ENCODE data around the gene MACROD1.

Gene MACROD1

GRCh38 chr11:64098318-64098831, 67.5 kb downstream of the MACROD1 start:
- H3K4me1 ChIP-seq (ENCODE audit: control insufficient read depth, low read depth, low read length) = no peaks in the 10 kb centered on the region
- H3K4me3 ChIP-seq (ENCODE audit: low read length) = no peak overlapping the region
- no peaks in the 10 kb centered on the region for H3K9me3 ChIP-seq (ENCODE audit: control insufficient read depth, low read depth, low read length)
- H3K9ac ChIP-seq (ENCODE audit: low read length) = no peak overlapping the region
- H3K27me3 ChIP-seq (ENCODE audit: control insufficient read depth, insufficient read depth, low read length) = peaks cover 87% of the 10 kb centered on the region
- no peaks in the 10 kb centered on the region for H3K36me3 ChIP-seq (ENCODE audit: control insufficient read depth, low read depth, low read length)
- H3K27ac ChIP-seq (ENCODE audit: low read length) = no peak overlapping the region

GRCh38 chr11:64097468-64098317, 68.2 kb downstream of the MACROD1 start:
- H3K4me1 ChIP-seq (ENCODE audit: control insufficient read depth, low read depth, low read length) = peaks cover 2% of the 10 kb centered on the region
- no peak overlapping the region for H3K27ac ChIP-seq (ENCODE audit: low read length)
- no peak overlapping the region for H3K4me3 ChIP-seq (ENCODE audit: low read length)
- no peak overlapping the region for H3K9ac ChIP-seq (ENCODE audit: low read length)
- H3K9me3 ChIP-seq (ENCODE audit: control insufficient read depth, low read depth, low read length) = no peaks in the 10 kb centered on the region
- peaks cover 87% of the 10 kb centered on the region for H3K27me3 ChIP-seq (ENCODE audit: control insufficient read depth, insufficient read depth, low read length)
- H3K36me3 ChIP-seq (ENCODE audit: control insufficient read depth, low read depth, low read length) = no peaks in the 10 kb centered on the region

DNA sequence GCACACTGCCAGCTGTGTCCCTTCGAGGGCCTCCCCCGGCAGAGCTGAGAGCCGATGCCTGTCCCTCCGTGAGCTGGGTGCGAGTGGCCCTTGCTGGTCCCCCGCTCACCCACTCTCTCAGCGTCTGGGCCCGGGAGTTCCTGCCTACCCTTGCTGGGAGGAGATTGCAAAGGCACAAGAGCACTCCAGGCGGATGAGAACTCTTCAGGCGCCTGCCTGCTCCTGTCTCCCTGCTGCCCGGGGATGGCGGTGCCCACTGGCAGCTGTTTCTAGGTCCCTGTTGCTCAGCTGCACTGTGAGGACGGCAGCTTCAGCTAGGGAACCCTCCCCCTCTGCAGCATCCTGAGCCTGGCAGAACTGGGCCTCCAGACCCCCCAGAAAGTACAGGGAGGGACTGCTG, 69.1 kb downstream of the MACROD1 start:
- Histone ChIP-seq H3K9me3 (ENCODE audit: control insufficient read depth, low read depth, low read length) (no peaks in the 10 kb centered on the region), H3K4me1 (ENCODE audit: control insufficient read depth, low read depth, low read length) (peaks cover 7% of the 10 kb centered on the region), H3K9ac (ENCODE audit: low read length) (no peak overlapping the region), H3K4me3 (ENCODE audit: low read length) (no peak overlapping the region), H3K27ac (ENCODE audit: low read length) (no peak overlapping the region), H3K36me3 (ENCODE audit: control insufficient read depth, low read depth, low read length) (no peaks in the 10 kb centered on the region), H3K27me3 (ENCODE audit: control insufficient read depth, insufficient read depth, low read length) (peaks cover 87% of the 10 kb centered on the region)

DNA sequence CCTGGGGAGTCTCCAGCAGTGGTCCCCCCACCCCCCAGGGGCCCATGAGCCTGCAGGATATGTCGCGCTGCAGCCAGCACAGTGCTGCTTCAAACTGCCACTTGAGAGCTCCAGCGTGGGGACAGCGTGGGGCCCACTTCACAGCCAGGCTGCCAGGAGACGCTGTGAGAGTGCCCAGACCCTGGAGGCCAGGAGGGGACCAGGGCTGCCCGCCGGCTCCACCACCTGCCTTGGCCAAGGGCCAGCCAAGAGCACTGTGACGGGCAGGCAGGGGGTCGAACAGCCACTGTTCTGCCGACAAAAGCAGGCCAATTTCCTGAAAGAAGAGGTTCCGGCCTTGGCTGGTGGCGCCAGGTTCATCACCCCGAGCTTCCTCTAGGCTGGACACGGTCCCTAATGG, 70.0 kb downstream of the MACROD1 start:
- Histone ChIP-seq H3K4me1 (ENCODE audit: control insufficient read depth, low read depth, low read length) (peaks cover 7% of the 10 kb centered on the region), H3K27ac (ENCODE audit: low read length) (no peak overlapping the region), H3K27me3 (ENCODE audit: control insufficient read depth, insufficient read depth, low read length) (peaks cover 88% of the 10 kb centered on the region), H3K4me3 (ENCODE audit: low read length) (no peak overlapping the region), H3K36me3 (ENCODE audit: control insufficient read depth, low read depth, low read length) (no peaks in the 10 kb centered on the region), H3K9ac (ENCODE audit: low read length) (no peak overlapping the region), H3K9me3 (ENCODE audit: control insufficient read depth, low read depth, low read length) (no peaks in the 10 kb centered on the region)

- H3K27me3 ChIP-seq (ENCODE audit: control insufficient read depth, insufficient read depth, low read length) = peaks cover 88% of the 10 kb centered on the region
- no peak overlapping the region for H3K9ac ChIP-seq (ENCODE audit: low read length)
- no peak overlapping the region for H3K4me3 ChIP-seq (ENCODE audit: low read length)
- H3K36me3 ChIP-seq (ENCODE audit: control insufficient read depth, low read depth, low read length) = no peaks in the 10 kb centered on the region
- no peaks in the 10 kb centered on the region for H3K9me3 ChIP-seq (ENCODE audit: control insufficient read depth, low read depth, low read length)
- H3K4me1 ChIP-seq (ENCODE audit: control insufficient read depth, low read depth, low read length) = peaks cover 11% of the 10 kb centered on the region
- no peak overlapping the region for H3K27ac ChIP-seq (ENCODE audit: low read length)
Observed at GRCh38 chr11:64095273-64095817, 70.6 kb downstream of the MACROD1 start.

DNA sequence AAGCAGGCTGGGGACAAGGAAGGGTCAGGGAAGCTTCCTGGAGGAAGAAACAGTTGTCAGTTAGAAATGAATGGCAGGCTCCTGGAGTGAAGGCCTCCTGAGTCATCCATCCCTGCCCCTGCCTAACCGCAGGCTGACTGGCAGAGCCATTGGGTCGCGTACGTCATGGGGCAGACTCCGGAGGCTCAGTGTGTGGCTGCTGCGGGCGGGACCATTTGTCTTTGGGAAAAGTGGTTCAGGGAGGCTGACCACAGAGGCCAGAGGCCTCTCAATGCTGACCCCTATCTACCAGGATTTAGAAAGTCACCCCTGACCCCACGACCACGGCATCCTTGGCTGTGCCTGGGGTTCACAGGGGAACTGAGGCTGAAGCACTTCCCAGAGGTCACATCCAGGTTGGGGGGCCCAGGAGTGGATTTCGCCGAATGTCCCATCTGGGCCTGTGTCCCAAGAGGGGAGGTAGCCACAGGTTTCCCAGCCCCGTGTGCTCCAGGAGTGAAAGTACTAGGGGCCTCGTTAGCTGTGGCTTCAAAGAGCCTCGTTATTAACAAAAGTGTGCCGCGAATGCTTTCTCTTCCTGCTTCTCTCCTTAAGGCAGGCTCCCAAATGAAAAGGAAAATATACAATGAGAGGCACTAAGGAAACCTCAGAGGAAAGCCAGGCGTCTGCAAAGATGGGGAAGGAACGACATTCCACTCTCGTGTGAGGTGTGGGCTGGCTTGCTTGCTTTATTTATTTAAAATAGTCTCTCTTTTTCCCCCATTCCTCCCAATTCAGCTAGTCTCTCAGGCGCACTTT, 71.3 kb downstream of the MACROD1 start:
- Histone ChIP-seq H3K27ac (ENCODE audit: low read length) (no peak overlapping the region), H3K9me3 (ENCODE audit: control insufficient read depth, low read depth, low read length) (no peaks in the 10 kb centered on the region), H3K36me3 (ENCODE audit: control insufficient read depth, low read depth, low read length) (no peaks in the 10 kb centered on the region), H3K9ac (ENCODE audit: low read length) (no peak overlapping the region), H3K4me3 (ENCODE audit: low read length) (no peak overlapping the region), H3K27me3 (ENCODE audit: control insufficient read depth, insufficient read depth, low read length) (peaks cover 88% of the 10 kb centered on the region), H3K4me1 (ENCODE audit: control insufficient read depth, low read depth, low read length) (peaks cover 11% of the 10 kb centered on the region)

DNA sequence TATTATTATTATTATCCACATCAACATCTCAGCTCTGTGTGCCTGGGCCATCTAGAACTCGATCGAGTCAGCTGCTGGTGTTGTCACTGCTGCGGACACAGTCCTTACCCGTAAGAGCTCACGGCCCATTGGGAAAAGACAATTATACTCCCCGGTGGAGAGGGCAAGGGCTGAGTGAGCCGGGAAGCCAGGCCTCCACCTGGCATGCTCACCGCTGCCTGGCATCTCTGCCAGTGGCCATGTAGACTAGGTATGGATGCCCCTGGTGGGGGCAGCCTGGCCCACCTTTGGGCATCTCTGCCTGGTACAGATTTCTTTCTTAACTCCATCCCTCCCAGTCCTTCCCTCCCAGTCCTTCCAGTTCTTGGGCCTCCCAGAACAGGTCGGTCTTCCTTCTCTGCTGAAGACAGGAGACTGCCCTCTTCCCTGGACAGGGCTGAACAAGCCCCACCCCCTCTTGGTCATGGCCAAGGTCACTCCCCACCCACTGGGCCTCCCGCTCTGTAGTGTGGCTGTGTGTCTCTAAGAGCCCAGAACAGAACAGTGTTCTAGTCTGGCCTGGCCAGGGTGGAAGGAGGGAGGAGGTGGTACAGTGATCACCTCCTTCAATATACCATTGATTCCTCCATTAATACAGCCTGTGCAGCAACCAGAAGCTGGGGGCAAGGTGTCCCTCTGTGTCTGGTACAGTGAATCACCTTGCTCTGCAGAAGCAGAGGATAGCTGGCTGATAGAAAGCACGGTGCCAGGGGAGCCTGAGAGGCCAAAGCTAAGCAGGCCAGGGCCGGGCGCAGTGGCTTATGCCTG, 72.5 kb downstream of the MACROD1 start:
- Histone ChIP-seq H3K9me3 (ENCODE audit: control insufficient read depth, low read depth, low read length) (no peaks in the 10 kb centered on the region), H3K4me3 (ENCODE audit: low read length) (no peak overlapping the region), H3K27ac (ENCODE audit: low read length) (no peak overlapping the region), H3K27me3 (ENCODE audit: control insufficient read depth, insufficient read depth, low read length) (peaks cover 82% of the 10 kb centered on the region), H3K36me3 (ENCODE audit: control insufficient read depth, low read depth, low read length) (no peaks in the 10 kb centered on the region), H3K9ac (ENCODE audit: low read length) (no peak overlapping the region), H3K4me1 (ENCODE audit: control insufficient read depth, low read depth, low read length) (peaks cover 11% of the 10 kb centered on the region)

DNA sequence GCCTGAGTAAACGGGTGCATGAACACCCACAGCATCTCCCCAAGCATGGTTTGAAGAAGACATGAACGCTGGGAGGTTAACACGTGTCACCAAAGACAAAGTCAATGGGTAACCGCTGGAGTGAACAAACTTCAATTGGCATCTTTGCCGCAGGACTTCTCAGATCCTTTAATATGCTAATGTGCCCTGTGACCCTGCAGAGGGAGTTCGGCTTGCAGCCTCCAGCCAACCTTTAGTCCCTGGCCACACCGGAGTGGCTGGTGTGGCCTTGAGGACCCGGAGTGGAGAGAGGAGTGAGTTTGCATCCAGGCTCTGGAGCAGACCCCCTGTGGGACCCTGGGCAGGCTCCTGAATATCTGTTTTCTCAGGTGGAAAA, 73.2 kb downstream of the MACROD1 start:
- Histone ChIP-seq H3K9me3 (ENCODE audit: control insufficient read depth, low read depth, low read length) (no peaks in the 10 kb centered on the region), H3K4me3 (ENCODE audit: low read length) (no peak overlapping the region), H3K4me1 (ENCODE audit: control insufficient read depth, low read depth, low read length) (peaks cover 11% of the 10 kb centered on the region), H3K27me3 (ENCODE audit: control insufficient read depth, insufficient read depth, low read length) (peaks cover 79% of the 10 kb centered on the region), H3K9ac (ENCODE audit: low read length) (no peak overlapping the region), H3K36me3 (ENCODE audit: control insufficient read depth, low read depth, low read length) (no peaks in the 10 kb centered on the region), H3K27ac (ENCODE audit: low read length) (no peak overlapping the region)

DNA sequence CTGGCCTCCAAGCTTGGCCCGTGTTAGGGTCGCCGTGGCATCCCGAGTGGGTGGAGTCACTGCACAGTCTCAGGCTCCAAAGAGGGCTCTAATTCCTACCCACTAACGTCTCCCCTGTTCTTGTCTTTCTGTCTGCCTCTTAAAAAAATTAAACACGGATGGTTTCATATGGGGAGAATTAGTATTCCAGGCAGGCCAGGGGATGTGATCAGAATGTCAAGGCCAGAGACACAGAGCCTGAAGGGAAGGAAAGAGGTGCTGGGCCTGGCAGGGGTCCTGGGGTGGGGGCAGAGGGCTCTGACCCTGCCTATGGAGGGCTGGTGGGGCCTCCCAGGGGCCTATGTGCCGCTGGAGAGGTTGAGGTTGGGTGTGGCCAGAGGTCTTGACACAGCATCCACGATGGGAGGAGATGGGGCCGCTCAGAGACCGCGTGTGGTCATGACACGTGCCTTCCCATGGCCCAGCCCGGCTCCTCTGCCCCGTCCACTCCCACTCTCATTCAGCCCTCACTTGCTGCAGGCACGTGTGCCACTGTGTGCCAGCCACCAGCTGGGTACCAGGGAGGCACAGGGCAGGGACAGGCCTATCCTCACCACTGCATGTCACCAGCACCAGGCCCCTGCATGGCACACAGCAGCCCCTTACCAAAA, 73.7 kb downstream of the MACROD1 start:
- Histone ChIP-seq H3K4me1 (ENCODE audit: control insufficient read depth, low read depth, low read length) (peaks cover 11% of the 10 kb centered on the region), H3K9ac (ENCODE audit: low read length) (no peak overlapping the region), H3K4me3 (ENCODE audit: low read length) (no peak overlapping the region), H3K27ac (ENCODE audit: low read length) (no peak overlapping the region), H3K27me3 (ENCODE audit: control insufficient read depth, insufficient read depth, low read length) (peaks cover 79% of the 10 kb centered on the region), H3K36me3 (ENCODE audit: control insufficient read depth, low read depth, low read length) (no peaks in the 10 kb centered on the region), H3K9me3 (ENCODE audit: control insufficient read depth, low read depth, low read length) (no peaks in the 10 kb centered on the region)

GRCh38 chr11:64090806-64091516, 75.0 kb downstream of the MACROD1 start:
- Histone ChIP-seq H3K27ac (ENCODE audit: low read length) (no peak overlapping the region), H3K27me3 (ENCODE audit: control insufficient read depth, insufficient read depth, low read length) (peaks cover 82% of the 10 kb centered on the region), H3K9me3 (ENCODE audit: control insufficient read depth, low read depth, low read length) (no peaks in the 10 kb centered on the region), H3K9ac (ENCODE audit: low read length) (no peak overlapping the region), H3K4me3 (ENCODE audit: low read length) (no peak overlapping the region), H3K4me1 (ENCODE audit: control insufficient read depth, low read depth, low read length) (peaks cover 11% of the 10 kb centered on the region), H3K36me3 (ENCODE audit: control insufficient read depth, low read depth, low read length) (no peaks in the 10 kb centered on the region)

Data from iPS-18a (cell line).